Activated CD4-positive, alpha-beta T cell treated with anti-CD3 and anti-CD28 coated beads, Interleukin-2, amount 50 U/mL, for 24 hours (primary cell): Measurements from ENCODE around the gene TACSTD2.
A peak's percentile ranks its signal among the peaks of the same experiment; 100 is the strongest.
"Not testable (repeated sequence)": the region's sequence is repeated elsewhere in the genome, so short reads cannot be mapped to it uniquely, and the experiment has no call there.

Experiments used
- DNase-seq, 2 donors: peaks; one replicate each; pipeline ENCODE4 v3.0.0-alpha.2; 2020; ENCODE audit warnings: low read depth in 1 of 2, low spot score in 1 of 2

TACSTD2 gene

GRCh38 chr1:58588396-58588795, 11.3 kb upstream of the TACSTD2 start:
- no peak for DNase-seq

- DNase-seq, result no peak
Measured at GRCh38 chr1:58587667-58588066, 10.6 kb upstream of the TACSTD2 start.

- DNase-seq, result no peak
Measured at GRCh38 chr1:58586271-58586670, 9.2 kb upstream of the TACSTD2 start.

GRCh38 chr1:58585581-58586151, 8.6 kb upstream of the TACSTD2 start:
- no peak for DNase-seq

- no peak for DNase-seq
Measured at GRCh38 chr1:58585166-58585565, 8.1 kb upstream of the TACSTD2 start.

- DNase-seq, result no peak
Measured at GRCh38 chr1:58584082-58584895, 7.2 kb upstream of the TACSTD2 start.

GRCh38 chr1:58583496-58583895, 6.4 kb upstream of the TACSTD2 start:
- DNase-seq, result no peak

- not testable (repeated sequence) for DNase-seq
Measured at GRCh38 chr1:58582143-58582542, 5.1 kb upstream of the TACSTD2 start.

- DNase-seq, result no peak
Measured at GRCh38 chr1:58581641-58582040, 4.6 kb upstream of the TACSTD2 start.

- no peak for DNase-seq
Measured at GRCh38 chr1:58580186-58580585, 3.1 kb upstream of the TACSTD2 start.

- DNase-seq, result no peak
Measured at GRCh38 chr1:58577654-58578030, 590 bp upstream of the TACSTD2 start.

GRCh38 chr1:58576325-58576726, 726 bp downstream of the TACSTD2 start:
- DNase-seq, result no peak

- no peak for DNase-seq
Measured at GRCh38 chr1:58575551-58576324, 1.3 kb downstream of the TACSTD2 start.

- no peak for DNase-seq
Measured at GRCh38 chr1:58574816-58575215, 2.2 kb downstream of the TACSTD2 start.

- DNase-seq, result peak; percentile 4 to 44
Measured at GRCh38 chr1:58573705-58574591, 3.1 kb downstream of the TACSTD2 start.

GRCh38 chr1:58573138-58573537, 3.9 kb downstream of the TACSTD2 start:
- no peak for DNase-seq

GRCh38 chr1:58572690-58573089, 4.4 kb downstream of the TACSTD2 start:
- DNase-seq, result no peak

GRCh38 chr1:58571616-58572015, 5.4 kb downstream of the TACSTD2 start:
- no peak for DNase-seq

GRCh38 chr1:58570817-58571216, 6.2 kb downstream of the TACSTD2 start:
- DNase-seq, result no peak

- no peak for DNase-seq
Measured at GRCh38 chr1:58570094-58570493, 7.0 kb downstream of the TACSTD2 start.

GRCh38 chr1:58568911-58569310, 8.1 kb downstream of the TACSTD2 start:
- DNase-seq, result no peak
